GM12865 (cell line): ENCODE measurements around the gene ORM1.
"Not testable (repeated sequence)": the region's sequence is repeated elsewhere in the genome, so short reads cannot be mapped to it uniquely, and the experiment has no call there.

ENCODE experiments used
- DNase-seq: peaks from one replicate; pipeline ENCODE4 v3.0.0; 2010; ENCODE audit warnings: low read depth
- H3K4me3 ChIP-seq: 2 replicates; pipeline ENCODE4 v1.5.1; 2011; ENCODE audit warnings: mild to moderate bottlenecking, low read depth, low read length, control low read depth
- TF ChIP-seq, protein P1 (sequence below): IDR thresholded peaks from 2 replicates; pipeline ENCODE4 v1.5.1; 2011; ENCODE audit warnings: low read length, control low read depth, low read depth, inconsistent platforms; ENCODE audit not compliant: insufficient read depth; ENCODE audit errors: missing control alignments

Gene ORM1

DNA sequence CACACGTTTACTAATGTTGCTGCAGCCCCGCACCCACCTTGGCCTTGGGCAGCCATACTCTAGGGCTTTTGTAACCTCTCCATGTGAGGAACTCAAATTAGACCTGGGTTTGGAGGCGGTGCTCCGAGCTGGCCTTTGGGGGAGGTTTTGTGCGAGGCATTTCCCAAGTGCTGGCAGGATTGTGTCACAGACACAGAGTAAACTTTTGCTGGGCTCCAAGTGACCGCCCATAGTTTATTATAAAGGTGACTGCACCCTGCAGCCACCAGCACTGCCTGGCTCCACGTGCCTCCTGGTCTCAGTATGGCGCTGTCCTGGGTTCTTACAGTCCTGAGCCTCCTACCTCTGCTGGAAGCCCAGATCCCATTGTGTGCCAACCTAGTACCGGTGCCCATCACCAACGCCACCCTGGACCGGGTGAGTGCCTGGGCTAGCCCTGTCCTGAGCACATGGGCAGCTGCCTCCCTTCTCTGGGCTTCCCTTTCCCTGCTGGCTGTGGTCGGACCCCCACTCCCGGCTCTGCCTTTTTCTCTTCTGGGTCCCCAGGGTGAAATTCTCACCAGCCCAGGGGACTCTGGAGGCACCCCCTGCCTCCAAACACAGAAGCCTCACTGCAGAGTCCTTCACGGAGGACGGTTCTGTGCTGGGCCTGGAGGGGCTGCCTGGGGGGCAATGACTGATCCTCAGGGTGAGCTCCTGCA, at the start of gene ORM1:
TSS of gene ORM1 (plus strand) at position 268 of the 701 bp plus-strand sequence. CDS start at position 304, 36 bp downstream.
- DNase-seq, H3K4me3 ChIP-seq: not testable (repeated sequence)

DNA sequence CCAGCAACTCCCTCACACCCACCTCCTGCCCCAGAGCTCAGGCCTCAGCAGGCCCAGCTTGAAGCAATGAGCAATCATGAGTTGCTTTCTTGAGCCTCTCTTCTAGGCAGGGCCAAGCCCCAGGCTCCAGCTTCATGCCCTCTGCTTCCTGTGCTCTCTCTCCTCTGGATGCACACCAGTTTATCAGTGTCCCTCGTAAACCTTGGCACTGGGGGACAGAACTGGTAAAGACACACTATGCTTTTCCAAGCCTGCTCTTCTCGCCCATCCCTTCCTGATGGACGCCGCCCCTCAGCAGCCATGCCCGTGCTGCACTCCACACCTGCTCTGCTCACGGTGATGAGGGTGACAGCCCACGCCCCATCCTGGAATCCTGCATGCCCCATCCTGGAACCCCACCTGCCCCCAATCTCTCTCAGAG, 49.4 kb upstream of the ORM1 start:
- no peak for DNase-seq
- TF ChIP-seq, protein P1, sequence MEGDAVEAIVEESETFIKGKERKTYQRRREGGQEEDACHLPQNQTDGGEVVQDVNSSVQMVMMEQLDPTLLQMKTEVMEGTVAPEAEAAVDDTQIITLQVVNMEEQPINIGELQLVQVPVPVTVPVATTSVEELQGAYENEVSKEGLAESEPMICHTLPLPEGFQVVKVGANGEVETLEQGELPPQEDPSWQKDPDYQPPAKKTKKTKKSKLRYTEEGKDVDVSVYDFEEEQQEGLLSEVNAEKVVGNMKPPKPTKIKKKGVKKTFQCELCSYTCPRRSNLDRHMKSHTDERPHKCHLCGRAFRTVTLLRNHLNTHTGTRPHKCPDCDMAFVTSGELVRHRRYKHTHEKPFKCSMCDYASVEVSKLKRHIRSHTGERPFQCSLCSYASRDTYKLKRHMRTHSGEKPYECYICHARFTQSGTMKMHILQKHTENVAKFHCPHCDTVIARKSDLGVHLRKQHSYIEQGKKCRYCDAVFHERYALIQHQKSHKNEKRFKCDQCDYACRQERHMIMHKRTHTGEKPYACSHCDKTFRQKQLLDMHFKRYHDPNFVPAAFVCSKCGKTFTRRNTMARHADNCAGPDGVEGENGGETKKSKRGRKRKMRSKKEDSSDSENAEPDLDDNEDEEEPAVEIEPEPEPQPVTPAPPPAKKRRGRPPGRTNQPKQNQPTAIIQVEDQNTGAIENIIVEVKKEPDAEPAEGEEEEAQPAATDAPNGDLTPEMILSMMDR = no peak

DNA sequence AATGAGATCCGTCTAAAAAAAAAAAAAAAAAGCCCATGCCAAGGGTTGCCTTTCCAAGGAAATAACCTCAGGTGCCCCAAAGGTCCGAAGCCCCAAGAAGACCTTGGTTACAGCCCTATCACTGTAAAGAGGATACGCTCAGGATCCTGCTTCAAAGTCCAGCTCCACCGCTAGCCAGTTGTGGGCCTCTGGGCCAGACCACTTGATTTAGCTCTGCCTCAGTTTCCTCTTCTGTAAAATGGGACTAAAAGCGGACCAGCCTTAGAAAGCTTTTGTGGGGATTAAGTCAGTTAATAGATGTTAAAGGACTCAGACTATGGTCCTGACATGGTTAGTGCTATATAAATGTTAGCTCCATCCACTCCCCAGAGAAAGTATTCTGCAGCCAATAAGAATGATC, 48.7 kb upstream of the ORM1 start:
- no peak overlapping the region for H3K4me3 ChIP-seq
- DNase-seq = no peak
- TF ChIP-seq, protein P1 = no peak

More for the DNA sequence above, 49.4 kb upstream of the ORM1 start:
- no peak overlapping the region for H3K4me3 ChIP-seq

DNA sequence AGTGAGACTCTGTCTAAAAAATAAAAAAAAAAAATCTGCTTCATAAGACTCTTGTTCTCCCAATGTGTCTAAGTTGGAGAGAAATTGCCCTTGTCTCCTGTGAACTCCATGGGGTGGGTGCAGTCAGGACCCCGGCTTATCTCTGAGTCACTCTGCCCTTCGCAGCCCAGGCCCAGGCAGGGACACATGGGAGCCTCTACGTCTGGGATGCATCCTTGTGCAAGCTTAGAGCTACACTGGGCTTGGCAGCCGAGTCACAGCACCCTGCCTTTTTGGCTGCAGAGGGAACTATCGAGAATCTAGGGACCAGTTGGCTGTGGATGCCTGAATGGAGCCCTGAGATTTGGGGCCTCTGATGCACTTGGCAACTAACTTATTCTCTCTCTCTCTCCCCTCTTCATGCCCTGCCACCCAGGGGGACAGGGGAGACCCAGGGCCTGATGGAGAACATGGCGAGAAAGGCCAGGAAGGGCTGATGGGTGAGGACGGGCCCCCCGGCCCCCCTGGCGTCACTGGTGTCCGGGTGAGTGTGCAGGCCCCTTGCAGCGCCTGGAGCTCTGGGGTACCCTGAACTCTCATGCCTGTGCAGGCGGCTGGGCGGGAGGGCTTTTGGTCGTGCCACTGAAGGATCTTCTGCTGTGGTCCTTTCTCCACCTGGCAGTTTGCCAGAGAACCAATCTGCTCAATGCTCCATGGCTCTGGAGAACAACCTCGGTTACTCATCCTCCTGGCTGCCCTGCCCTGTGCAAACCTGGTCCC, 47.5 kb upstream of the ORM1 start:
- TF ChIP-seq, protein P1 = no peak
- no peak for DNase-seq
- H3K4me3 ChIP-seq = no peak overlapping the region

DNA sequence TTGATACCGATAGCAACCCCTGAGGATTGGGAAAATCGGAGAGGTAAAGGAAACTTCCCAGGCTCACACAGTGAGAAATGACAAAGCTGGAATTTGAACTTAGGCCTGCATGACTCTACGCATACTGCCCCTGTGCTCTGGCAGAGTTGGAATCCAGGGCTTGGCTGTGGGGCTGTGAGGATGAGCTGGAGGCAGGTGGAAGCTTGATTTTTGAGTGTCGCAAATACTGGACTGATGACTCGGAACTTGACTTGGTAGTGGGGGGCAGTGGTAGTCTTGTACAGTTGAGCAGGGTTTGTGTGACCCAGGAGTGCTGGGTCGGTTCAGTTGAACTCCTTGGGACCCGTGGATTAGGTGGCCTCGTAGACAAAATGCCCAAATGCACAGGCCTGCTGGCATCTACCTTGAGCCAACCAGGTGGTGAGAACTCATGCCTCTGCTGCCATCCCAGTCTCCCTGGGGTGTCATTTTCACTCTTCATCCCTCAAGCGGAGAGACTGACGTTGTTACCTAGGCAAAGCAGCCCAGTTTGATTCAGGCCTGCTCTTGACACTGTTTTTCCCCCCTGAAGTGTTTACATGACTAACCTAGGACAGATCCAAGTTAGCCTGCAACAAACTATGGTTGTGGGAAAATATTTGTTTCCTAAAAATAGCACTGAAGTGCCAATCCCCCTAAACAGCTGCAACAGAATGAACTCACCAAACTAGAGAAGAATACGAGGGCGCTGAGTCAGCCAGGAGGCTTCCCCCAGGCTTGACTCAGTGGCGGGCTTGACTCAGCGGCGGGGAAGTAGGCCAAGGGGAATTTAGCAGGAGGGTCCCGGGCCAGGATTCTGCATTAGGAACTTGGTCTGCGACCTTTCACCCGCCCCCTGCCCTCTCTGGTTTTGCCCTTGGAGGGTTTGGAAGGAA, 45.7 kb upstream of the ORM1 start:
- TF ChIP-seq, protein P1 = no peak
- H3K4me3 ChIP-seq = no peak overlapping the region
- no peak for DNase-seq

DNA sequence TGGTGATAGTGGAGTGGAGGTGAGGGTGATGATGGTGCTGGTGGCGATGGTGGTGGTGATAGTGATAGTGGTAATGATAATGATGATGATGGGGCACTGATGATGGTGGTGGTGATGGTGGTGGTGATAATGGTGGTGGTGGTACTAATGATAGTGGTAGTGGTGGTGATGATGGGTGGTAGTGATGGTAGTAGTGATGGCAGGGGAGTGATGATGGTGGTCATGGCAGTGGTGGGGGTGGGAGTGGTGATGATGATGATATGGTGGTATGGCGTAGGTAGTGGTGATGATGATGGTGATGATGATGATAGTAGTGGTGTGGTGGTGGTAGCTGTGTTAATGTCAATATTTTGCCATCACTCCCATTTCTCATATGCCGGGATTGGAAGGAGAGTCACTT, 44.5 kb upstream of the ORM1 start:
- TF ChIP-seq, protein P1 = no peak
- H3K4me3 ChIP-seq = no peak overlapping the region
- no peak for DNase-seq
